COR-L47 (cell line): ENCODE data around the gene CLIP3.
"Not testable (repeated sequence)": the region's sequence is repeated elsewhere in the genome, so short reads cannot be mapped to it uniquely, and the experiment has no call there.

Experiments
- DNase-seq: peaks from one replicate; lab custom pipeline; 2025; lab: John Stamatoyannopoulos, UW

Gene CLIP3

GRCh38 chr19:36049080-36049698, 16.5 kb upstream of the CLIP3 start:
- DNase-seq = no peak

DNA sequence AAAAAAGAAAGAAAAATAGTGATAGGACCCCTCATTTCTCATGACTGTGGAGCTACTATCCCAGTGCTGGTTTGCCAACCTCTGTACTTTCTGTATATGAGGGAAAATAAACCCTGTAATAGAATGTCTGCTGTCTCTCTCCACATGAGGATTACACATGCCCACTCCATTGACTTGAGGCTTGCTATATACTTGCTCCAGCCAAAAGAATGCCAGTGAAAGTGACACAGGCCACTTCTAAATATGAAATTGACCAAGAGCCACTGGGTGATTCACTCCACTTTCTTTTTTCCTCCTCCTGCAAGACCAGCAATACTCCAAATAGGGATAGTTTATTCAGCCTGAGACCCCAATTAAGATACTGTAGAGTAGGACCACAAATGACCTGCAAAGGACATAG, 15.2 kb upstream of the CLIP3 start:
- no peak for DNase-seq

- DNase-seq = no peak
These were observed 13.9 kb upstream of the CLIP3 start for GRCh38 chr19:36046443-36047050.

- no peak for DNase-seq
These were observed 11.3 kb upstream of the CLIP3 start for GRCh38 chr19:36043952-36044351.

- no peak for DNase-seq
These were observed 9.2 kb upstream of the CLIP3 start for GRCh38 chr19:36041831-36042230.

GRCh38 chr19:36041092-36041491, 8.4 kb upstream of the CLIP3 start:
- not testable (repeated sequence) for DNase-seq

GRCh38 chr19:36040495-36040894, 7.8 kb upstream of the CLIP3 start:
- DNase-seq = no peak

- DNase-seq = no peak
These were observed 1.4 kb downstream of the CLIP3 start for GRCh38 chr19:36031308-36031707.

DNA sequence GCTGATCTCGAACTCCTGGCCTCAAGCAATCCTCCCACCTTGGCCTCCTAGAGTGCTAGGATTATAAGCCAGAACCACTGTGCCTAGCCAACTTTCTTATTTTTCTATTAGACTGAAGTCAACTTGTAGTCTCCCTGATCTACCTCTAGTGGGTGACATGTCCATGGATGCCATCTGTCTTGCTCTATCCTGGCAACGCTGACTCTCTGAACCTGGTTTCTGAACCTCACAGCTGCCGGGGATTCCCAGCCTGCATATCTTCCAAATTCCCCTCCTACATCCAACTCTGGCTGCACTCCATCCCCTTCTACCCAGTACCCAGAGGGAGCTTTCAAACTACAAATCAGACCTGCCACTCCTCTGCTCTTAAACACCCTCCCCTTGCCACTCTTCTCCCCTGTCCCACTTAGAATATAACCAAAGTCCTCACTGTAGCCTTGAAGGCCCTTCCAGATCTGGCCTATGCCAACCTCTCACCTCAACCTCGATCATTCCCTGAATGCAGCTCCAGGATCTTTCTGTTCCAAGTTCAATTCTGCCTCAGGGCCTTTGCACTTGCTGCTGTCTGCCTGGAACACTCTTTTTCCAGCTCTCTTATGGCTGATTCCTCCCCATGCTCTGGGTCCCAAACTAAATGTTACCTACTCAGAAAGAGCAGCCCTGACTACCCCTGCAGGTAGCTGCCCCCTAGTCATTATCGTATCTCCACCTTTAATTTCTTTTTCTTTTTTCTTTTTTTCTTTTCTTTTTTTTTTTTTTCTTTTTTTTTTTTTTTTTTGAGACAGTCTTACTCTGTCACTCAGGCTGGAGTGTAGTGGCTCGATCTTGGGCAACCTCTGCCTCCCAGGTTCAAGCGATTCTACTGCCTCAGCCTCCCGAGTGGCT, 2.2 kb downstream of the CLIP3 start:
- no peak for DNase-seq

GRCh38 chr19:36028313-36029041, 4.2 kb downstream of the CLIP3 start:
- no peak for DNase-seq

DNA sequence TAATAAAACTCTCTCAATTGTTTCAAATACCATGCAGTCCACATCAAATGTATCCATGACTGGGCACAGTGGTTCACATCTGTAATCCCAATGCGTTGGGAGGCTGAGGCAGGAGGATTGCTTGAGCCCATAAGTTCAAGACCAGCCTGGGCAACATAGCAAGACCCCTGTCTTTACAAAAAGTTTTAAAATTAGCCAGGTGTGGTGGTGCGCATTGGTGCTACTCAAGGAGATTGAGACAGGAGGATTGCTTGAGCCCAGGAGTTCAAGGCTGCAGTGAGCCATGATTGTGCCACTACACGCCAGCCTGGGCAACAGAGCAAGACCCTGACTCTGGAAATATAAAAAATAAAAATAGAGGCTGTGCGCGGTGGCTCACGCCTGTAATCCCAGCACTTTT, 5.0 kb downstream of the CLIP3 start:
- DNase-seq = no peak

DNA sequence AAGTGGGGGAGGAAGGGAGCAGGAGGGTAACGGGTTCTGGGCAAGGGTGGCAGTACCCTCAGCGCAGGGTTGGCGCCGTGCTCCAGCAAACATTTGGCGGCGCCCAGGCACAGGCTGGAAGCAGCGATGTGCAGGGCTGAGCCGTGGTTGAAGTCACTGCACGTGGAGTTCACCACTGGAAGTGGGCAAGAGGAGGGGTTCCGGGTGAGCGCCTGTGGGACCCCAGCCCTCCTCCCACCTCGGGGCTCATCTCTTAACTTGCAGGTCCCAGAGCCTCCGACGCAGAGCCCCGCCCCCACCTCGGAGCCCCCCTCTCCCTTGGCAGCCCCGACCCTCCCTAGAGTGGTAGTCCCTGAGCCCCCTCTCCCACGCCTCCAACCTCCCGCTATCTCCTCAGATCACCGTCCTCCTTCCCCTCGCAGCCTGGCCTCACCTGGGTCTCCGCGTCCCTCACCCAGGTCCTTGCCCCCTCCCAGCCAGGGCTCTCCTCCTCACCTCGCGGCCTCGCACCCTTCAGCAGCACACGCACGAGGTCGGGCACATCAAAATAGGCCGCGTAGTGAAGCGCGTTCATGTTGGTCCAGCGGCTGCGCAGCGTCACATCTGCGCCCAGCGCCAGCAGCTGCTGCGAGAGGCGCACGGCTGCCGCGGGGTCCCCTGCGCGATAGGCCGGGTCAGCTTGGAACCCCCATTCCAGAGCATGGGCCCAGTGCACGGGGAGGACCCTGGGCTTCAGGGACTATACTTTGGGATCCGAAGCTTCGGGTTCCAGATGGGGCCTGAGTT, 6.4 kb downstream of the CLIP3 start:
- no peak for DNase-seq

DNA sequence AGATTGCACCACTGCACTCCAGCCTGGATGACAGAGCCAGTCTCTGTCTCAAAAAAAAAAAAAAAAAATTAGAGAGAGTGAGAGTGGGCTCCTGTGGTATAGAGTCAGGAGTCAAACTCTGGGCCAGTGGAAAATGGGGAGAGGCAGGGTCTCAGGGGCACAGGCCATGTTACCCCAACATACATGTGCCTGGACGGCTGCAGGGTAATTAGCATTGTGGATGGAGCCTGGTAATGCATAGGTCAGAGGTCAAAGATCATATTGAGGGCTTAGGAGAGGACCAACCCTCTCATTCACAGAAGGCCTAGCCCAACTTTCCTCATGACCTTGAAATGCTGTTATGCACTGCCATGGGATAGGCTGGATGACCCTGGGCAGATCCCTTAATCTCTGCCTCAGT, 7.1 kb downstream of the CLIP3 start:
- DNase-seq = no peak

- no peak for DNase-seq
These were observed 9.2 kb downstream of the CLIP3 start for GRCh38 chr19:36023432-36023831.

GRCh38 chr19:36019061-36019670, 13.5 kb downstream of the CLIP3 start:
- no peak for DNase-seq

DNA sequence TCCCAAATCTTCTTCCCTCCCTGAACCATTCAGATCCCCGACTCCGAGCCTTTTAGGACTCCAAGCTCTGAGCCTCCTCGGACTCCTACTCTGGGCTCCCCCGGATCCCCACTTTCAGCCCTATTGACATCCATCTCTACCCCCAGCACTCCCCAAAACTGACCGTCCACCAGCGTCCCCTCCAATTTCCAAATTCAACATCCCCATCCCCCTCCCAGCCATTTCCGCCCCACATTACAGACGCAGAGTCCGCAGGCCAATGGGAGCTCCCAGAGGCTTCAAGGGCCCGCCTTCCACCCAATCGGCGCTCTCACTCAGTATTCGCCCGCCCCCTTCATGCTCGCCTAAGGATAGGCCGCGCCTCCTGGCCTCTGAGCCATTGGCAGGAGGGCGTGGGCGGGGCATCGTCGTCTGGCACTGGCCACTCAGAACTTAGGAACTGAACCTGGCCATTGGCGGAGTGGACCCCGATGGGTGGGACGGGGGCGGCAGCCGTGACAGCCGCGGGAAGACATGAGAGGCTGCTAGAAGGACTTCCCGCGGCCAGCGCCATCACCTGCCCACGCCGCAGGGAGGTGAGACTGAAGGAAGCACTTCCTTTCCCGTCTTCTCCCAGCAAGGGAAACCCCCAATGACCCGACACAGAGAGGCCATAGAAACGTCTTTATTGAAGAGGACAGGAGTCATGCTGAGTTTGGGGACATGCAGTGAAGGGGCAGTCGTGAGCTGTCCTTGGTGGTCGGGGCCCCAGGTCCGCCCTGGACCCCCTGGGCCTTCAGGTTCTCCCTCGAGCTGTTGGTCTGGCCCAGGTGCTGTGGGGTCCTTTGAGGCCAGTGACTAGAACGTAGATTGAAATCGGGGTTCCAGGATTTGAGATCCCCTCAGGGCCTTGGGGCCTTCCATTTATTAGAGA, 18.4 kb downstream of the CLIP3 start, which contains the start of gene ALKBH6:
ALKBH6 (minus strand) TSS at position 202 of the 913 bp plus-strand sequence. CDS start 816 bp downstream, outside the sequence.
- DNase-seq = peak; percentile 100

- DNase-seq = no peak
These were observed 19.2 kb downstream of the CLIP3 start for GRCh38 chr19:36013280-36014011.

GRCh38 chr19:36010402-36010801, 22.3 kb downstream of the CLIP3 start:
- no peak for DNase-seq
